EL (cell line): ENCODE data around the gene CCNY.

ENCODE experiments used
- DNase-seq: peaks from one replicate; pipeline ENCODE4 v3.0.0-alpha.2; 2016

CCNY gene

GRCh38 chr10:35598379-35598778 lies 262.1 kb downstream of the CCNY start:
- DNase-seq: no peak

GRCh38 chr10:35600193-35600592 lies 263.9 kb downstream of the CCNY start:
- DNase-seq: no peak

GRCh38 chr10:35605191-35605590 lies 268.9 kb downstream of the CCNY start, which contains the start of gene GJD4:
Gene GJD4, plus strand, starts transcription at chr10:35605341. Its CDS starts 227 bp downstream, at chr10:35605568.
- no peak for DNase-seq

DNA sequence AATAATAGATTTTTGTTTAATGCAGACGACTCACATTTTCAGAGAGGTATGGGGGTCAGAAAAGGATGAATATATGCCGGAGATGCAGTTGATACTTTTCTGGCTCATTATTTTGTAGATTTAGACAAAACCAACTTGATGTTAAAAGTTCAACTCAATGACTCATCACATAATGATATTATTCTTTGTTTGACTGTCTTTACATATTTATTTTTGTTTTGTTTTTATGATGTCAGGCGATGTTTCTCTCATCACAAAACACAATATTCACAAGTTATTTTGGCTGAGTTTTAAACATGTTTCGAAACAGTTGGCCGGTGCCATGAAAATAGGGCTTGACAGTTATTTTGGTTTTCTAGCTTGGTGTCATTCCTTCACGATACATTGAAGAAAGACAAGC lies 270.1 kb downstream of the CCNY start:
- no peak for DNase-seq

DNA sequence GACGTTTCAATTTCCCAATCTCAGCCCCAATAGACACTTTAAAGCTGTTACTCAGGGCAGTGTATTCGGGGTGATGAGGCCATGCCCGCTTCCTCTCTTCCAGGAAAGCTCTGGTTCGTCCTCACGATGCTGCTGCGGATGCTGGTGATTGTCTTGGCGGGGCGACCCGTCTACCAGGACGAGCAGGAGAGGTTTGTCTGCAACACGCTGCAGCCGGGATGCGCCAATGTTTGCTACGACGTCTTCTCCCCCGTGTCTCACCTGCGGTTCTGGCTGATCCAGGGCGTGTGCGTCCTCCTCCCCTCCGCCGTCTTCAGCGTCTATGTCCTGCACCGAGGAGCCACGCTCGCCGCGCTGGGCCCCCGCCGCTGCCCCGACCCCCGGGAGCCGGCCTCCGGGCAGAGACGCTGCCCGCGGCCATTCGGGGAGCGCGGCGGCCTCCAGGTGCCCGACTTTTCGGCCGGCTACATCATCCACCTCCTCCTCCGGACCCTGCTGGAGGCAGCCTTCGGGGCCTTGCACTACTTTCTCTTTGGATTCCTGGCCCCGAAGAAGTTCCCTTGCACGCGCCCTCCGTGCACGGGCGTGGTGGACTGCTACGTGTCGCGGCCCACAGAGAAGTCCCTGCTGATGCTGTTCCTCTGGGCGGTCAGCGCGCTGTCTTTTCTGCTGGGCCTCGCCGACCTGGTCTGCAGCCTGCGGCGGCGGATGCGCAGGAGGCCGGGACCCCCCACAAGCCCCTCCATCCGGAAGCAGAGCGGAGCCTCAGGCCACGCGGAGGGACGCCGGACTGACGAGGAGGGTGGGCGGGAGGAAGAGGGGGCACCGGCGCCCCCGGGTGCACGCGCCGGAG lies 271.4 kb downstream of the CCNY start:
- peak; percentile 16 for DNase-seq

- DNase-seq: no peak
Measured at GRCh38 chr10:35608328-35608672, 272.0 kb downstream of the CCNY start.

- no peak for DNase-seq
Measured at GRCh38 chr10:35611750-35612149, 275.4 kb downstream of the CCNY start.

DNA sequence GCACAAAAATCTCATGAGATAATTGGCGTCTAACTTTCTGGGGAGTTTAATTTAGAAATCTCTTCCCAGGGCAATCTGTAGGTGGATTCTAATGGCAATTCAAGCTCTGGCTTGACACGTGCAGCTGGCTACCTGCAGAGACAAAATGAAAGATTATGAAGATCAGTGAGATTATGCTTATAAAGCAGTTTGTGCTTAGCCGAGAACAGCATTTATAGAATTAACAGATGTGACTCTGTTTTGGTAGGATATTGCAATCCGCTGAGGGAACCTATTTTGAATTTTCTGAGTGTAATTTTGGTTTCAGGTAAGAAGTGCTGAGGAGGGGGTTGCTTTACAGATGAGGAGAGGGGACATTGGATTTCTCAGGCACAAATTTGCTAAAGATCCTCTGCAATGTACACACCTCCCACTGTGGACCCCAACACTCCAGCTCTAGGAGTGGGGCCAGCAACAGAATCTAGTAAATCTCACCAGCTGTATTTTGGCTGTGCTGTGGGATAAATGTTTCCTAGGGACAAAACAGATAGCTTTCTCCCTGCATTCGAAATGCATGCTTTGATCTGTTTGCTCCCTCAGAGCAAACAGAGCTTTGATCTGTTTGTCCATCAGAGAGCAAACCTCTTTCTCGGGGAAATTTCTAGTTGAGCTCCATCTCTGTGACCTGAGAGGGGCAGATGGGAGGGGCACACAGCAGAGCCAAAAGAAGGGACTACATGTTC lies 276.2 kb downstream of the CCNY start:
- DNase-seq: no peak

GRCh38 chr10:35613107-35613440 lies 276.8 kb downstream of the CCNY start:
- DNase-seq: no peak

GRCh38 chr10:35613597-35614226 lies 277.4 kb downstream of the CCNY start:
- peak; percentile 30 for DNase-seq

DNA sequence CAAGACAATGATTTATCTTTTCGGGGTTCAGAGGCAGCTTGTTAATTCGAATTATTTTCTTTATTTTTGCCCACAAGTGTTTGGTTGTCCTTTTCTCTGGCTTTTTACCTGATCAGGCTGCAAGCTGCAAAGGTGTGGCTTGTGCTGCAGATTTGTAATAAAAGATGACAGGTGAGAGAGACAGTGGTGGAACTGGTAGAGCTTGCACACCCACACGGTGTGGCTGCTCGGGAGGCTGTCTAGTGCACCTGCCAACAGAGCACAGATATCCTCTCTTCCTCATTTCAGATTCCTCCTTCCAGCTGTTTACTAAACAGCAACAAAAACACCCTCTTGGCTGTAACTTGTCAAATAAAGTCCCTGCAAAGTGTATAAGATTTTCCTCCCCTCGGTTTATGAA lies 278.0 kb downstream of the CCNY start:
- no peak for DNase-seq
